Mesenteric fat pad (tissue), 1 donor: ENCODE measurements around the gene BICD2. TPM values are rescaled to one million over a fixed set of nuclear protein-coding genes. Genes with fewer than 3 reads are reported as not detected.
"Not testable (repeated sequence)": the region's sequence is repeated elsewhere in the genome, so short reads cannot be mapped to it uniquely, and the experiment has no call there.

Experiments
- DNase-seq: peaks from one replicate; pipeline ENCODE4 v3.0.0-alpha.2; 2020; ENCODE audit warnings: low spot score
- long read RNA-seq: library from polyadenylated mRNA; unstranded; transcript quantifications from one replicate; pipeline ENCODE4 v2.0.0, GENCODE V29; 2020
- total RNA-seq: library from RNA; stranded (reverse); fragmentation: NEBNext Ultra II Directional; extraction: Animal tissue kit (Norgen Biotek cat#: 25700); gene quantifications from one replicate; pipeline ENCODE4 v1.2.1, GENCODE V29; 2021
- donor health status: DM: yes; HTN: yes; CAD: no.

Gene BICD2
- 34.8 TPM for total RNA-seq
- long read RNA-seq, full-length matches to known transcripts, result 7 of 62 reads
- long read RNA-seq, partial matches to known transcripts, result 24 of 62 reads
- long read RNA-seq, other reads (novel, unspliced or antisense), result 31 of 62 reads

DNA sequence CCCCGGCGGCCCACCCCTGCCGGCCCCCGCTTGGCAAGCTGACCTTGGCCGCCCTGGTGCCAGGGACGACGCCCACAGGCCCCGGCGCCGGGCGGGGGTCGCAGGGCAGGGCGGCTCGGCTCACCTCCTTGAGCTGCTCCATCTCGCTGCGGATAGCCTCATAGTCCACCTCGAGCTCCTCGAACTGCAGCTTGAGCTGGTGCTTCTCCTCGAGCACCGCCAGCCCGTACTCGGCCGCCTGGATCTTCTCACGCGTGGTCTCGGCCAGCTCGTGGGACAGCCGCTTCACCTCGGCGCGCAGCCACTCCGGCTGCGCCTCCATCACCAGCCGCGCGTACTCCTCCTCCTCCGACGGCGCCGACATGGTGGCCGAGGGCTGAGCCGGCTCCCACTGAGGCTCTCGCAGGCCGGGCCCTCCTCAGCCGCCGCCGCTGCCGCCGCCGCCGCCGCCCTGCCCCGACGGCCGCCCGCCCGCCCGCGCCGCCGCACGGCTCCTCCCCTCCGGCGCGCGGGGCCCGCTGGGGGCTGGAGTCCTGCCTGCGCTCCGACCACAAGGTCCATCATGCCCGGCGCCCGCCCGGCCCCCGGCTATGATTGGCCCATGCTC, at the start of gene BICD2:
TSS of gene BICD2 (minus strand) at position 453 of the 607 bp plus-strand sequence. CDS start at position 364, 89 bp downstream.
- DNase-seq, result no peak

DNA sequence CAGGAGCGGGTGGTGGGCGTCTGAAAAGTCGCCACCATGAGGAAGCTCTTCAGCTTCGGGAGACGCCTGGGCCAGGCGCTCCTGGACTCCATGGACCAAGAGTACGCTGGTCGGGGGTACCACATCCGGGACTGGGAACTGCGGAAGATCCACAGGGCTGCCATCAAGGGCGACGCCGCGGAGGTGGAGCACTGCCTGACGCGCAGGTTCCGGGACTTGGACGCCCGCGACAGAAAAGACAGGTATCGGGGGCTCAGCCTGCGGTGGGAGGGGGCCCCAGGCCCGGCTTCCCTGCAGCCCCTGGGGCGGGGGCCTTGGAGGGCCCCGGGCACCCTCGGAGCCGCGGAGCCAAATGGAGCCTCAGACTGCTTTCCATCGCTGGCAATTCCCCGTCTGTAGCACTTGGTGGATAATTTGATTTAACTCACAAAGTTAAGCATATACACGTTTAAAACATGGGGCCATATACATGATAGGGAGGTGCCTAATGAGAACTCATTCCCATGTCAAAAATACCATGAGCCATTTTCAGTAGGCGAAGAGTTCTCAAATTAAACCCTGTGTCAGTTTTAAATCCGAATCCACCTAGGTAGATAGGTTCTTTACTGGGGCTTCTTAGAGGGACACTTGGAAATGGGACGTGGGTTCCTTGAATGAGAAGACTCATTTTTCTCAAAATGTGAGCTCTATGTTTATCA, 45.1 kb upstream of the BICD2 start:
- not testable (repeated sequence) for DNase-seq

DNA sequence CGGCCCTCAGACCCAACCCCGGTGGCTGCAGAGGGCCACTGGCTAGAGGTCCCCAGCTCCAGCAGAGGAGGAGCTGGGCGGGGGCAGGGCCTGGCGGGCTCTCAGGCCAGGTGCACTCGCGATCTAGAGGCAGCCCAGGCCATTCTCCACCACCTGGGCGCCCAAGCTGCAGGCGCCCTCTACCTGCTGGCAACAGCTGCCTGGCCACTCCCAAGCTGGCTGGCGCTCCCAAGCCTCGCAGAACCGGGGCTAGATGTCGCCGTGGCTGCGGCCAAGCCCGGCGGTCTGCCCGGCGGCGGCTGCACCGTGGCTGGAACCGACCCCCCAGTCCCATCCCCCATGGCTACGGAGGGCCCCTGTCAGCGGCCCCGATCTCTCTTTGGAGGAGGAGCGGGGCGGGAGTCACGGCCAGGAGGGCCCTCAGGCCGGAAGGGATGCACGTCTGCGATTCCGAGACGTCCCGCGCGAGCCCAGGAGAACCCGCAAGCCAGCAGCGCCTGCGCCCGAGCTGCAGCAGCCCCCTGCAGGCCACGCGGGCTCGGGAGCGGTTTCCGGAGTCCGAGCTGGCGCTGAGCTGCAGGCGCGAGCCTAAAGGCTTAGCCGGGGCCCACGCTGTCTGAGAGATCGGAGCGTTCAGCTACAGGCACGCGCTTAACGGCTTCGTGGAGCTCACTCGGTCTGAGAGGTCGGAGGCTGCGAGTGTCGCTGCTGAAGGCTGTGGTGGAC, 44.3 kb upstream of the BICD2 start:
- DNase-seq, result no peak

DNA sequence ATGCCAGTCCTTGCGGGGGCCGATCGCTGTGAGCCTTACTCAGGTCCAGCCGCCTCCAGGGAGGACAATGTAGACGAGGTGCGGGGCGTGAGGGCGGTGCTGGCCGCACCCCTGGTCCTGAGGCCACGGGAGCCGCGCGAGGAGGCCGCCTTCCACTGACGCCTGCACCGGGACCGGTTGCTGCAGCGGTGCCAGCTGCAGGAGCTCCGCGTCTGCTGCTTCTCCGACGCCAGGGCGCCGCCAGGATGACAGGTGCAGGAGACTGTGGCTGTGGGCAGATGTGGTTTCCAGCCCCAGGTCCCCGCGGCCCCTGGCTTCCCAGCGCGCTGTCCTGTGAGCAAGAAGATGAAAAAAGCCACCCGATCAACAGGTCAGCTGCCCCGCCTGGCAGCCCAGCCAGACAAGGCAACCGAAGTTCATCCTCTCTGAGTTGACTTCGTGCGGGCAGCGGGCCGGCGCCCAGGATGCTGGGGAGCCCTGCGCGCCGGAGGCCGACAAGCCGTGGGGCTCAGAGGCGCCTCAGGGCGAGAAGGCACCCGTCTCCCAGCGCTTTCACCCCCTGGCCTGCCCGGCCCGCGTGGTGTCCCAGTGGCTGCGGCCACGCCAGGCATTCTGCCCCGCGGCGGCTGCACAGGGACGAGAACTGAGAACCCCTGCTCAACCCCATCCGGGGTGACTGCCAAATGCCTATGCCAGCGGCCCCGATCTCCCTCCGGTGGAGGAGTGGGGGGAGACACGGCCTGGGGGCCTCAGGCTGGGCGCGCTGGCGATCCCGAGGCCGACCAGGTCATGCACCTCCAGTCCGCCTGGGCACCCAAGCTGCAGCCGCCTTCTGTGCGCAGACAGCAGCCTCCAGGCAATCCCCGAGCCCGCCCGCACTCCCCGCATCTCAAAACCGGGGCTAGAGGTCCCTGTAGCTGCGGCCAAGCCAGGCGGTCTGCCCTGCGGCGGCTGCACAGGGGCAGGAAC, 43.4 kb upstream of the BICD2 start:
- DNase-seq, result no peak

DNA sequence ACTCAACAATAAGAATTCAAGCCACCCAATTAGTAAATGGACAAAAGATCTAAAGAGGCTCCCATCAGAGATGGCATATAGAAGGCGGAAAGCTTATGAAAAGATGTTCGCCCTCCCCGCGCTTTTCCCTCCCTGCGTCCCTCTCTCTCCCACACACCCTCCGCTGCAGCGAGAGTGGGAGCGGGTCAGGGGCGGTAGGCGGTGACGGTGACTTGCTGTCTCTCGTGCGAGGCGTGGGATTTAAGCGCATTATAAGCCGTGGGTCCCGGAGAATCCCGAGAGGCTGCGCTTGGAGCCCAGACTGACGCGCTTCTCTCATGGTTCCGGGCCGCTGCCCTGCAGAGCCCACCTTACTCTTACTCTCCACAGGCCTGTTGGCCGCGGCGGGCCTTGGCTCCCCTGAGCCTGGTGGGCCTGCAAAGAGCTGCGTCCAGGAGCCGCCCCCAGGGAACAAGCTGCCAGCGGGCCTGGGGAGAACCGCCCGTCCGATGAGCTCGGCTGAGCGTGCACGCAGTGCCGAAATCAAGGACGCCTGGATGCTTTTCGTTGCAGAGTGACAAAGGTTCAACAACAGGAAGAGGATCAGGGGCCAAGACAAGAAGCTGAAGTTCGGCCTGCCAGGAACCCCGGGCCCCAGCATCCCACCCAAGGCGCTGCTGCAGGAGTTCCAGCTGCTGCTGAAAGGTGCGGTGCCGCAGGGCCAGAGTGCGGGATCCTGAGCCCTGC, 42.6 kb upstream of the BICD2 start:
- no peak for DNase-seq

DNA sequence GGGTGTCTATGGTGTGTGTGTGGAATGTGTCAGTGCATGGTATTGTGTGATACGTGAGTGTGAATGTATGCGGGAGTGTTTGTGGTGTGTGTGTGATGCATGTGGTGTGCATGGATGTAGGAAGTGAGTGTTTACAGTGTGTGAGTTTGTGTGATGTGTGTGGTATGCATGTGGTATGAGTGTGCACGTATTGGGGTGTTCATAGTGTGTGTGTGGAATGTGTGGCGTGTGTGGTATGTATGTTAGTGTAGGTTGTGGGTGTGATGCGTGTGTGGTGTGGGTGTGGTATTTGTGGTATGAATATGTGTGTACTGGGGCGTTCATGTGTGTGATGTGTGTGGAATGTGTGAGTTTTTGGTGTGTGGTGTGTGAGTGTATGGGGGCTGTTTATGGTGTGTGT, 40.1 kb upstream of the BICD2 start:
- no peak for DNase-seq

DNA sequence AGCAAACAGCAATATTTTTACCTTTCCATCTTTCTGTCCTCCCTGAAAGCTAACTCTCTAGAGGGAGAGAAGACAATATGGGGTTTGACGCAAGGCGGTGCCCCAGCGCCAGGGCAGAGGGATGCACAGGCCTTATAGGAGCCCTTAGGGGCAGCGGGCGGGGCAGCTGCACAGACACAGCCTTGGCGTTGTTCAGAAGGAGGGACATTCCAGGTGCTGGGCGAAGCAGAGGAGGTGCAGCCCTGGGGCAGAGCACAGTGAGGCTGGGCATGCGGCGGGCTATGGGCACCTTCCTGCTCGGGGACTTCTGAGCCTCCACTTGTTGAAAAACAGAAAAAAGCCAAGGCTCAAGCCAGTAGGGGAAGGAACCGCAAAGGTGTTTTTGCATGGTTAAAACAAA, 33.7 kb upstream of the BICD2 start:
- DNase-seq, result no peak

DNA sequence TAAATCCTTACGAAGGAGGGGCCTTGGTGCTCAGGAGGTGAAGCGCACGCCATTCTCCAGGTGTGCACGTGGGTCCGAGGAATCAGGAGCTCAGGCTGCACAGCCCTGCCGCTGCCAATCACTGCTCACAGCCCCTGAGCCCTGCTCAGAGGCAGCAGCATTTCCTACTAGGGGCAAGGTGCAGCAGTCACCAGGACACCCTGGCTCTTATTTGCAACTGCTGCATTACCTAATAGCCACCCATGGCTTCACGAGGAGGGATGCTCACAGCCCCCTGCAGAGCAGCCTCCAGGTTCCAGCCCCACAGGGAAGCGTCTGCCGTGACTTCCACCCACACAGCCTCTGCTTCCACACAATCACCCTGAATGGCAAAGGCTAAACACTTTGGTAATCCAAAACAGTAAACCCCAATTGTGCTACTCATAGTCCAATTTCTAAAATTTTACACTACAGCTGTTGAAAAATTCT, 31.7 kb upstream of the BICD2 start:
- DNase-seq, result not testable (repeated sequence)

DNA sequence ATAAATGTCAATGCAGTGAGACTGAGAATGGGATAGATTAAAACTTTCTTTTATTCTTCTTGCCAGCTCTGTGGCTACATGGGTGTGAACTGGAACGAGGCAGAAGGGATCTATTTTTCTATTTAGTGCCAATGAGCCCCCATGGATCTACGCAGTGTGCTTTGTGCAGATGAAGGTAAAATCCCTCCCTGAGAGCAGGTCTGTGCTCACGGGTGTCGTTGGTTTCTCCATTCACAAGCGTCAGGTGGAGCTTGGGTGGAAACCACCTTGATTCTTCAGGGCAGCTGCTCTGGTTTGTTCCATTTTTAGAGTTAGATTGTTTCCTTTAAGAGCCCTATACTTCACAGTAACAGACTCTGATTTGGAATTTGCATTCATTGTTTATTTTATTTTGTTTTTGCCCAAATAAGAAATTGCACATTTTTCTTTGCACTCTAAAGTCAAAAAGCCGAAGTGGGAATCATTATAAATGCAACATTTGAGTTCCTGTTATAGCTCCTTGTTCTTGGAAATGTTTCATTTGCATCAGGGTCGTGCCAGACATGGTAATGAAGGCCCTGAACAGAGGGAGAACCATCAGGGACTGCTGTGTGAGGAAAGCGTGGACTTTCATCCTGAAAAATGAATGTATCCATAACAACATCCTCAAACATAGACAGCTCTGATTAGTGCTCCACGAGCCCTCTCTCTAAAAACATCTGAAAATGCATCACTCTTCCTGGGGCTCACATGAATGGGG, 31.1 kb upstream of the BICD2 start:
- DNase-seq, result no peak

DNA sequence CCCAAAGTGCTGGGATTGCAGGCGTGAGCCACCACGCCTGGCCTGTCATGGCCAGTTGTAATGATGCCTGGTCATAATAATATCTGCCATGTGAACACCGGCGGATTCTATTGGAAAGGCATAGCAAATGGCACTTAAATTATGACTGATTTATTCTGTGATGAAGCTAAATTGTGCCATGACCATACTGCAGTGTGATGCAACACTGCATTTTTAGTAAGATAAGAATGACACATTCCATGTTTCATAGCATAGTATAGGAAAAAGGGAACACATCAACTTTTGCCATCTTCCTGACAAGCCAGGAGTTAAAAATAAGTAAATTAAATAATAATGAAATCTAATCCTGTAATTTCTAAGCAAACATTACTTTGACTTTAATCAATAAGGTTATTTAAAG, 30.4 kb upstream of the BICD2 start:
- no peak for DNase-seq

DNA sequence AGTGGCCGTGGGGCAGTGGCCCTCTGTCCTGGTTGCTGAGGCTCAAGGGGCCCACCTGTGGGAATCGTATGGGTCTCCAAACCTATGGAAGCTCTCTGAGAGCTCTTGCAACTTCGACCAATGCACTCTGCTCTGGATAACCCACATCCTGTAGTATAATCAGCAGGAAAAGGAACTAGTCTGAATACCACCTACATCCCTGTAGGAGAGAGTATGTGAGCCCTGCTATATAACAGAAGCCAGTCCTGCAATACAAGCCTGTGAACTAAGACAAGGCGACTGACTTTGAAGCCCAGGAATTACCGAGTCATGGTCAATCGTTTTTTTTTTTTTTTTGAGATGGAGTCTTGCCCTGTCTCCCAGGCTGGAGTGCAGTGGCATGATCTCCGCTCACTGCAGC, 29.8 kb upstream of the BICD2 start:
- DNase-seq, result no peak

DNA sequence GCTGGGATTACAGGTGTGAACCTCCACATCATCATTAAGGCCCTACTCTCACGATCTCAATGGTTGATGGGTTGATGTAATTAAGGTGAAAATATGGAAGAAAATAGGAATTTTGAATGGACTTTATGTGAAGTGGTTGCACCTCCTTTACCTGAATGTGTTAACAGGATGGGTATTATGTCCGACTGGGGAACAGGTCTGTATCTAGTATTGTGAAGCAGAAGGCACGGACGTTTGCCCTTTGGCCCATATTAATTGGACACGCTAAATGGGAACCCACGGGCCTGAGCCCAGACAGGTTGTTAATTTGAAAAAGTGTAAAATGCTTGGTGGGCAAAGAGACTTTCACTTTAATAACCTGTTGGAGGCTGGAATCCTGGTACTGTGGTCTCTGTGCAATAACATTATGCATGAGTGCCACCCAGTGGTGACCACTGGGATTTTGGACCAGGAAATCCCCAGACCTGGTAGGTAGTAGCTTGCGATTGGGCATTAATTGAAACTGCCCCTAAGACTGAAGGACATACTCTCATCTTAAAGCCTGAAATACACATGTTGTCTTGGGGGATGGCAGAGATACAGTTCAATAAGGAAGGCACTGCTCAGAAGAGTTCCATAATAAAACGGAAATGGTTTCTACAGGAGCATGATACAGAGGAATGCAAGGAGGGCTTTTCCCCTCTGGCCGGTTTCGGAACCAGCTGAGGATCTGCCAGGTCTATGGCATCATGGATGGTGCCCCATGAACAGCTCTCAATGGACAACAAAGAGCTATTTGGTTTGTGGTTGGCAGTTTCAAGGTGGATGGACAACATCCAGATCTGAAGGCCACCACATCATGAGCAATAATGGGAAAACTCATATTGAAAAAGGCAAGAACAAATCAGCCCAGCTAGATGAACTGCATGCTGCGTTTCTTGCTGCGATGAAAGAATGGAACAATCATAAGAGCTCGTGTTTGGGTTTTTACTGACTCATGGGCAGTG, 26.2 kb upstream of the BICD2 start:
- no peak for DNase-seq

DNA sequence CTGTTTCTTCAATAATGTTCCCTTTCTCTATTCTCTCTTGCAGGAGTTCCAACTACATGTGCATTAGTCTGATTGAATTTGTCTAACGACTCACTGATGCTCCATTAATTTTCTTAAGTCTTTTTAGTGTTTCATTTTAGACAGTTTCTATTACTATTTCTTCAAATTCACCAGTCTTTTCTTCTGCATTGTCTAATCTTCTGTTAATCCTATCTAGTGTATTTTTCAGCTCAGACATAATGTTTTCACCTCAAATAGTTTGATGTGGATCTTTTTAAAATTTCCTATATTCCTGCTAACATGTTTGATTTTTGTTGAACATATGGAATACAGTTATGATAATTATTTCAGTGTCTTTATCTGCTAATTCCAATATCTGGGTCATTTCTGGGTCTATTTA, 21.7 kb upstream of the BICD2 start:
- DNase-seq, result no peak

DNA sequence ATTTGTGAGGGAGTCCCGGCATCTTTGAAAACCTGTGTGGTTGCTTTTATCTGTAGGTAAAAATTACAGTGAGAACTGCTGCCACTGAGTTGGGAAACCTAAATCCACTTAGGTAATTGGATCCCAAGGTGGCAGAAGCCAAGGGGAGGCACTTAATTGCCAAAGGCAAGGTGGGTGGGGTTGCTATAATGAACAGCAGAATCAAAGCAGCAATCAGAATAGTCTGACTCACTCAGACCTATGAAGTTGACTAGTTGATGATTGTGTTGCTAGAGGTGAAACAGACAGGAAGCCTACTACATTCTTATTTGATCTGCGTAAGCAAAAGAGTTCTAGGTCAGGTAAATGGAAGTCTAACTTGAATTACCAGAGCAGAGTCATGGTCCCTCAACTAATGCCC, 17.3 kb upstream of the BICD2 start:
- no peak for DNase-seq

DNA sequence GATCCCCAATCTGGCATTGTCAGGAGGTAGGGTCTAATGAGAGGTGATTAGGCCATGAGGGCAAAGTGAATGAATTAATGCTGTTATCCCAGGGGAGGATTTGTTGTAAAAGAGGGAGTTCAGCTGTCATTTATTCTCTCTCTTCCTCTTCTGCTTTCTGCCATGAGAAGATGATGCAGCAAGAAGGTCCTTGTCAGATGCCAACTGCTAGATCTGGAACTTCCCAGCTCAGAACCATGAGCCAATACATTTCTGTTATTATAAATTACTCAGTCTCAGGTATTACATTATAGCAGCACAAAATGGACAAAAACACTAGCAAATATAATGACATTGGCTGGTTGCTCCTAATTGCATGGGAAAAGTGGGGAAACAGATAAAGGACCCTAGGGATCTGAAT, 15.6 kb upstream of the BICD2 start:
- DNase-seq, result no peak

DNA sequence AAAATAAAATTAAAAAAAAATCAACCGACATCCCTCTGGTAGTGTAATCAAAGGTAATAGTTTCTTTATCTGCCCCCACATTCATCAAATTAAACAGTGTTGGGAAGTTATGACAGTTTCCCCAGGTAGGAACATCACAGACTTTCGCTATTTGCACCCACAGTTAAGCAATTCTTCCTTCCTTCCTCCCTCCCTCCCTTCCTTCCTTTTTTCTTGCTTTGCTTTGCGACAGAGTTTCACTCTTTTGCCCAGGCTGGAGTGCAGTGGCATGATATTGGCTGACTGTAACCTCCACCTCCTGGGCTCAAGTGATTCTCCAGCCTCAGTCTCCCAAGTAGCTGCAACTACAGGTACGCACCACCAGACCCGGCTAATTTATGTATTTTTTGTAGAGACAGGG, 10.8 kb upstream of the BICD2 start:
- no peak for DNase-seq

DNA sequence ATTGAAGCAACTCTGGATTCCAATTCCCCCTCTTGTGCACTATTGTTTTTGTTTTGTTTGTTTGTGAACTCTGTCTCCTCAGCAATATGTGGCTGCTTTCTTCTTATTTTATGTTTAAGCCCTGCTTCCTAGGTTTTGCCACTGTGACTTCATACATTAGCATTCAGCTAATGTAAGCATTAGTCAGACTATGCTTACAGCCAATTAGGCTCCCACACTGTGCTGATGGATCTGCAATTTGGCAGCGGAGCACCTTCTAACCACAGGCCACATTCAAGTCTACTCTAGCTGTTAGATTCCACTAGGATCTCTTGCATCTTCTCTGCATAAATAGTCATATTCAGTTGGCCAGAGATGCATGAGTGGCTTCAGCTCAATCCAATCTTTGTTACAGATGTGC, 9.6 kb upstream of the BICD2 start:
- no peak for DNase-seq

DNA sequence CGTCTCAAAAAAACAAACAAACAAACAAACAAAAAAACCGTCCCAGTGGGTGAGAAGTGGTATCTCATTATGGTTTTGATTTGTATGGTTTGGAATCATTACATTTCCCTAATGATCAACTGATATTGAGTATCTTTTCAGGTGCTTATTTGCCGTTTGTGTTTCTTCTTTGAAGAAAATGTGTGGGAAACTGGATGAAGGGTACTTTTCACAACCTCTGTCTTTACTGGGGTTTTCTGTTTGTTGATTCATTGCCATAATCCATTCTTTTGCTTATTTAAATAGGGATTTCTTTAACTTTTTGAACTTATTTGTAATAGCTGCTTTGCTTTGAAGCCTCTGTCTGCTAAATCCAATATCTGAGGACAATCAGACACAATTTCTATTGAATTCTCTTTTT, 9.2 kb upstream of the BICD2 start:
- DNase-seq, result no peak
